Thyroid gland (tissue), 4 donors: Measurements from ENCODE around the gene TRAK1. TPM values are rescaled to one million over a fixed set of nuclear protein-coding genes. Genes with fewer than 3 reads are reported as not detected.
A peak's percentile ranks its signal among the peaks of the same experiment; 100 is the strongest.

ENCODE experiments used
- DNase-seq, 2 donors: peaks; one replicate each; pipeline ENCODE4 v3.0.0-alpha.2; 2019
- H3K27ac ChIP-seq, 3 donors: fragments of 200-600 bp; sonication (generic); 1 replicate in 2 of 3; 2 replicates in 1 of 3; pipeline ENCODE4 v1.5.1; 2016 to 2019; ENCODE audit warnings: mild to moderate bottlenecking in 1 of 3, moderate library complexity in 1 of 3
- H3K27me3 ChIP-seq: fragments of 200-600 bp; sonication (generic); one replicate; pipeline ENCODE4 v1.5.1; 2019
- H3K36me3 ChIP-seq, 2 donors: fragments of 200-600 bp; sonication (generic); one replicate each; pipeline ENCODE4 v1.5.1; 2016 to 2019
- H3K4me1 ChIP-seq, 2 donors: fragments of 200-600 bp; sonication (generic); one replicate each; pipeline ENCODE4 v1.5.1; 2017 to 2019
- H3K4me3 ChIP-seq, 3 donors: fragments of 200-600 bp; sonication (generic); replicated peaks in 1 of 3; 1 replicate in 2 of 3; 2 replicates in 1 of 3; pipeline ENCODE4 v1.5.1; 2016; ENCODE audit warnings: mild to moderate bottlenecking in 1 of 3
- H3K9me3 ChIP-seq: fragments of 200-600 bp; sonication (generic); one replicate; pipeline ENCODE4 v1.5.1; 2017
- POLR2A ChIP-seq, 2 donors: fragments of 450-650 bp; IDR thresholded peaks; one replicate each; pipeline ENCODE4 v1.6.1; 2017; ENCODE audit warnings: antibody characterized with exemption in 2 of 2, mild to moderate bottlenecking in 2 of 2, moderate library complexity in 1 of 2
- WGBS, 2 donors: methylation state at CpG; one replicate each; pipeline ENCODE4 v1.1.5; 2017; 5-methylcytosine and 5-hydroxymethylcytosine counted together
- intact Hi-C: fragments of 100-400 bp; cut with DNase I; formaldehyde crosslinking; loops from one replicate; pipeline ENCODE4 v1.15.1; 2023
- total RNA-seq, 4 donors: library from RNA; depleted of rRNA; stranded (reverse); fragments of >200 nt; gene quantifications; one replicate each; pipeline ENCODE4 v1.2.3, GENCODE V29; 2016
- TF ChIP-seq, protein P1 (sequence below), 6 experiments: fragments of 200-600 bp in 3 of 6; fragments of 450-650 bp in 3 of 6; sonication (generic) in 3 of 6; IDR thresholded peaks; one replicate each; pipeline ENCODE4 v1.5.1; 2016 to 2019; ENCODE audit warnings: antibody characterized with exemption in 6 of 6, mild to moderate bottlenecking in 2 of 6, inconsistent platforms in 1 of 6, moderate library complexity in 1 of 6

TRAK1 gene
- total RNA-seq, 4 donors from 2014 or later, result 46.1 to 87.8 (median 76.4) TPM

DNA sequence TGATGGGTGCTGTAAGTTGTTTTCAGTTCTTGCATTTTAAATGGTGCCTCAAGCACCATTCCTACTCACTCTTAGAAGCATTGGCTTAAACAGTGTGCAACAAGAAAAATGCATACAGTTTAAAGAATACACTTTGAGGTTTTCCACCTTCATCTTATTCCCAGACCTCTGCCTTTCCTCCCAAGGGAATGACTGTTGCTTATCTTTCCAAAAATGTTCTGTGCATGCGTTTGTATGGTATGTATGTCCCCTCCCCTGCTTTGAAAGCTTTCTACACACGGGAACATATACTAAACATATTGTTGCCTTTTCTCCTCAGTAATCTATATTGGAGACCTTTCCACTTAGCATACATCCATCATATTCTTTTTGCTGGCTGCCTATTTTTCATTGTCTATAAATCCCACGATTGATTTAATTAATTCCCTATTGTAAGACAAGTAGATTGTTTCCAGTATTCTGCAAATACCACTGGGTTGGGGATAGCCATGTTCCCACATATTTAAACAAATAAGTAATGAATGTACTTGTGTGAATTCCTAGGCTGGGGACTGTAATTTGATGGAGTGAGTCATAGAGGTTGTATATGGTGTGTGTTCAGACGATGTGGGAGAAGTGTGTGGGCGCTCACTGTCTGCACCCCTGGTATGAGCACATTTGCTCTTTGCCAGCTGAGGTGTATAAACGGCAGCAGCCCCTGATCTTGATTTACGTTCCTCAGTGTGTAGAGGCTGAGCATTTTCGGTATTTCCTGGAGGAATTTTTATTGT, 5.8 kb downstream of the TRAK1 start:
- H3K4me1 ChIP-seq, result peaks cover 46 to 68% of the 10 kb centered on the region in 2 donors
- no peaks in the 10 kb centered on the region for H3K9me3 ChIP-seq
- peak overlapping the region in 2 of 3 donors; percentile 14 to 75 for H3K27ac ChIP-seq
- H3K36me3 ChIP-seq, result no peaks in the 10 kb centered on the region
- intact Hi-C loops, result loop anchor here (5.0 to 10.0 kb wide), 2 partner anchors 135 to 202 kb away; partner anchors contain the start of gene ULK4
- TF ChIP-seq, protein P1, sequence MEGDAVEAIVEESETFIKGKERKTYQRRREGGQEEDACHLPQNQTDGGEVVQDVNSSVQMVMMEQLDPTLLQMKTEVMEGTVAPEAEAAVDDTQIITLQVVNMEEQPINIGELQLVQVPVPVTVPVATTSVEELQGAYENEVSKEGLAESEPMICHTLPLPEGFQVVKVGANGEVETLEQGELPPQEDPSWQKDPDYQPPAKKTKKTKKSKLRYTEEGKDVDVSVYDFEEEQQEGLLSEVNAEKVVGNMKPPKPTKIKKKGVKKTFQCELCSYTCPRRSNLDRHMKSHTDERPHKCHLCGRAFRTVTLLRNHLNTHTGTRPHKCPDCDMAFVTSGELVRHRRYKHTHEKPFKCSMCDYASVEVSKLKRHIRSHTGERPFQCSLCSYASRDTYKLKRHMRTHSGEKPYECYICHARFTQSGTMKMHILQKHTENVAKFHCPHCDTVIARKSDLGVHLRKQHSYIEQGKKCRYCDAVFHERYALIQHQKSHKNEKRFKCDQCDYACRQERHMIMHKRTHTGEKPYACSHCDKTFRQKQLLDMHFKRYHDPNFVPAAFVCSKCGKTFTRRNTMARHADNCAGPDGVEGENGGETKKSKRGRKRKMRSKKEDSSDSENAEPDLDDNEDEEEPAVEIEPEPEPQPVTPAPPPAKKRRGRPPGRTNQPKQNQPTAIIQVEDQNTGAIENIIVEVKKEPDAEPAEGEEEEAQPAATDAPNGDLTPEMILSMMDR (IDR thresholded peaks at IDR 0.05), result no peak
- no peak for TF ChIP-seq POLR2A (IDR thresholded peaks at IDR 0.05)
- H3K27me3 ChIP-seq, result no peaks in the 10 kb centered on the region
- no peak for DNase-seq
- 55 to 58% methylated on average over 8 of the region's 8 CpGs for WGBS, 2 donors
- no peak overlapping the region for H3K4me3 ChIP-seq

DNA sequence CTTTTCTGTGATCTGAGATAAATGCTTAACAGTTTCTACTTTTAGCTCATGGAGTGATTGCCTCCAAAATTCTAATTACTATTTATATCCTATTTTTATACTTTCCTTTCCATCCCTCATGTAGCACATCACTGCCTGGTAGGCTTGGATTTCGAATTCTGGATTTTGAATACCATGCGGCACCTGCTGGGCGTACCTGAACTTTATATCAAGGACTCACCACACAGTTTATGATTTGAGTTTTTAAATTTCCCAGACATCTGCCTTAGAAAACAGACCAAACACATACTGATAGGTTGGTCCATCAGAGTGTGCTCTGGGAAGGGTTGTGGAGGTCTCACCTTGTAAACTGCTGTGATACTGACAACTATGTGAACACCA, 6.4 kb downstream of the TRAK1 start:
- no peaks in the 10 kb centered on the region for H3K9me3 ChIP-seq
- TF ChIP-seq, protein P1 (IDR thresholded peaks at IDR 0.05), result no peak
- no peak for TF ChIP-seq POLR2A (IDR thresholded peaks at IDR 0.05)
- intact Hi-C loops, result loop anchor here (5.0 to 10.0 kb wide), 2 partner anchors 135 to 203 kb away; partner anchors contain the start of gene ULK4
- H3K27me3 ChIP-seq, result no peaks in the 10 kb centered on the region
- no peaks in the 10 kb centered on the region for H3K36me3 ChIP-seq
- peaks cover 43 to 68% of the 10 kb centered on the region in 2 donors for H3K4me1 ChIP-seq
- WGBS, 2 donors, result 87 to 89% methylated on average over 3 of the region's 3 CpGs
- no peak for DNase-seq
- H3K4me3 ChIP-seq, result no peak overlapping the region
- H3K27ac ChIP-seq, result peak overlapping the region in 2 of 3 donors; percentile 14 to 75

DNA sequence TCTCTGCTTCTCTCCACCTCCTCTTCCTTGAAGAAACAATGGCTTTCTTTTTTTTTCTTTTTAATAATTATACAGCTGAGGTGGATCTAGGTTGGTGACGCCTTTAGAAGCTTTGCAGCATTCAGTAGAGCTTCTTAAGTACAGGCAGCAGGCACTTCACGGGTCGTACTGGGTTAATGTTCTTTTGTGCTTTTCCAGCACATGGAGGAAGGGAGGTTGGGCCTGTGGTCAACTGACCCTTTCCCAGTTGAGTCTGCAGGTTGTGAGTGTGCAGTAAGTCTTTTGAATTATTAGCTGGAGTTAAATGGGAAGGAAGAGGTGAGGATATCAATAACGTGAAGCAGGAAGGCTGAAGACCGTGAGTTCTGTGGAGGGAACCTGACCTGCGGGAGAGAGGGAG, 7.0 kb downstream of the TRAK1 start:
- Histone ChIP-seq H3K9me3 (no peaks in the 10 kb centered on the region), H3K4me3 (no peak overlapping the region), H3K36me3 (no peaks in the 10 kb centered on the region), H3K27ac (peak overlapping the region; percentile 42 to 75 (median 75)), H3K27me3 (no peaks in the 10 kb centered on the region), H3K4me1 (peaks cover 37 to 63% of the 10 kb centered on the region in 2 donors)
- WGBS, 2 donors, result 74 to 75% methylated on average over 6 of the region's 6 CpGs
- no peak for DNase-seq
- intact Hi-C loops, result loop anchor here (5.0 to 10.0 kb wide), 2 partner anchors 136 to 203 kb away; partner anchors contain the start of gene ULK4
- no peak for TF ChIP-seq POLR2A (IDR thresholded peaks at IDR 0.05)
- TF ChIP-seq, protein P1 (IDR thresholded peaks at IDR 0.05), result no peak

DNA sequence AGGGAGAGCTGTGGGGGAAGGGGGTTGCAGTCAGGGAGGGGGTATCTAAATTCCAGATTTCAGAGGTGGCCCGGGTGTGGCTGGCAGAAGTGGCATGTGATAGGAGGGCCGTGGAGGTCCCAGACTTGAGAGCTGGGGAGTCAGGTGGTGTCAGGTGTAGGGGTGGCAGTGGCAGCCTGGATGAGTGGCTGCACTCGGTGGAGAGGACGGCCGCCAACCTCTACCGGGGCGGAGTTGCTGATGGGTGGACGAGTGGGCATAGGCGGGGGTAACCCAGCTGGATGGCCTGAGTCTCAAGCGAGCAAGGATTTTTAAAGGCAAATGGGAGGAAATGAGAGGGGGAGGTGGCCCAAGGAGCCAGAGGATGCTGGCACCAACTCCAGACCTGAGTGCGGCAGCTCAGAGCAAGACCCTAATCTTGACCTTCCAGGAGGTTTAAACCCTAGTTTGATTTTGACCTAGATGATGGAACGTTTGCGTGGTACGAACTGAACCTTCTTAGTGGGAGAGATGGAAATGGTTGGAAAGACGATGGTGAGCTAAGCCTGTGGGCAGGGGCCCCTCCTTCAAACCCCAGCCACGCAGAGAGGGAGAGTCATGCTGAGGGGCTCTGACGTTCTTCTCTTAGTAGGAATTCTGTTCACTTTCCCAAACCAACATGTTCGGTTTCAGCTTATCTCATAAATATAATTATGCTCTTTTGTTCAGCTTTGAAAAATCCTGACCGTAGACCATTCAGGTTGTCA, 8.0 kb downstream of the TRAK1 start:
- Histone ChIP-seq H3K27me3 (no peaks in the 10 kb centered on the region), H3K4me1 (peaks cover 30 to 55% of the 10 kb centered on the region in 2 donors), H3K36me3 (no peaks in the 10 kb centered on the region), H3K4me3 (no peak overlapping the region), H3K9me3 (no peaks in the 10 kb centered on the region), H3K27ac (peak overlapping the region; percentile 42 to 75 (median 75))
- 32 to 47% methylated on average over 19 of the region's 19 CpGs for WGBS, 2 donors
- TF ChIP-seq POLR2A (IDR thresholded peaks at IDR 0.05), result no peak
- TF ChIP-seq, protein P1 (IDR thresholded peaks at IDR 0.05), result peak in 1 of 6 experiments; percentile 7
- intact Hi-C loops, result loop anchor here (5.0 to 10.0 kb wide), 2 partner anchors 137 to 204 kb away; partner anchors contain the start of gene ULK4
- DNase-seq, result peak; percentile 91
